ENCODE results near the gene TRA2B. TPM values are rescaled to one million over a fixed set of nuclear protein-coding genes. Genes with fewer than 3 reads are reported as not detected.

TRA2B gene
- total RNA-seq, 4 donors from 2014 or later, result 162 to 237 (median 202) TPM

- WGBS, 2 donors, result 83 to 86% methylated on average over 3 of the region's 3 CpGs
- no peak for DNase-seq
- H3K27me3 ChIP-seq, result no peaks in the 10 kb centered on the region
- intact Hi-C loops (cut with DNase I), result no loop called here
- no peaks in the 10 kb centered on the region for H3K9me3 ChIP-seq
- H3K4me1 ChIP-seq, result peaks cover 1% of the 10 kb centered on the region in 2 donors
- TF ChIP-seq POLR2A (IDR thresholded peaks at IDR 0.05) (no peak), CTCF (IDR thresholded peaks at IDR 0.05) (no peak)
- H3K27ac ChIP-seq, result no peak overlapping the region
- H3K4me3 ChIP-seq (replicated peaks in 1 of 3), result no peak overlapping the region
- H3K36me3 ChIP-seq, result no peaks in the 10 kb centered on the region
Observed at GRCh38 chr3:185948292-185948691, 10.5 kb upstream of the TRA2B start.

GRCh38 chr3:185943760-185944106 lies 5.9 kb upstream of the TRA2B start:
- TF ChIP-seq CTCF (IDR thresholded peaks at IDR 0.05) (peak in 2 of 6 experiments; percentile 8 to 24), POLR2A (IDR thresholded peaks at IDR 0.05) (no peak)

GRCh38 chr3:185942907-185943759 lies 5.3 kb upstream of the TRA2B start:
- peak; percentile 88 to 100 (median 96) for TF ChIP-seq CTCF (IDR thresholded peaks at IDR 0.05)
- TF ChIP-seq POLR2A (IDR thresholded peaks at IDR 0.05), result no peak
- 50% methylated on average over 7 of the region's 7 CpGs for WGBS, 2 donors
- Histone ChIP-seq H3K27me3 (no peaks in the 10 kb centered on the region), H3K27ac (peak overlapping the region; percentile 27 to 54 (median 34)), H3K36me3 (no peaks in the 10 kb centered on the region), H3K9me3 (no peaks in the 10 kb centered on the region), H3K4me3 (replicated peaks in 1 of 3) (no peak overlapping the region), H3K4me1 (peaks cover 6% of the 10 kb centered on the region in 2 donors)
- DNase-seq, result peak; percentile 89 to 90
- intact Hi-C loops (cut with DNase I), result no loop called here

More at GRCh38 chr3:185943760-185944106, 5.9 kb upstream of the TRA2B start:
- Histone ChIP-seq H3K9me3 (no peaks in the 10 kb centered on the region), H3K27me3 (no peaks in the 10 kb centered on the region), H3K4me3 (replicated peaks in 1 of 3) (no peak overlapping the region), H3K36me3 (no peaks in the 10 kb centered on the region), H3K4me1 (peaks cover 6% of the 10 kb centered on the region in 2 donors), H3K27ac (no peak overlapping the region)
- WGBS, 2 donors, result 24 to 35% methylated on average over 3 of the region's 3 CpGs
- no peak for DNase-seq
- intact Hi-C loops (cut with DNase I), result no loop called here

- intact Hi-C loops (cut with DNase I), result no loop called here
- WGBS, 2 donors, result 90 to 93% methylated on average over 3 of the region's 3 CpGs
- no peak overlapping the region for H3K27ac ChIP-seq
Observed at GRCh38 chr3:185942396-185942795, 4.6 kb upstream of the TRA2B start.

More at GRCh38 chr3:185942396-185942795, 4.6 kb upstream of the TRA2B start:
- no peak overlapping the region for H3K4me3 ChIP-seq (replicated peaks in 1 of 3)
- TF ChIP-seq POLR2A (IDR thresholded peaks at IDR 0.05) (no peak), CTCF (IDR thresholded peaks at IDR 0.05) (no peak)
- no peaks in the 10 kb centered on the region for H3K36me3 ChIP-seq
- no peaks in the 10 kb centered on the region for H3K9me3 ChIP-seq
- no peak for DNase-seq
- H3K27me3 ChIP-seq, result no peaks in the 10 kb centered on the region
- peaks cover 6% of the 10 kb centered on the region in 2 donors for H3K4me1 ChIP-seq

Data from thyroid gland (tissue), 4 donors.